ENCODE results near the gene PEAK1. TPM values are rescaled to one million over a fixed set of nuclear protein-coding genes. Genes with fewer than 3 reads are reported as not detected.
"Not testable (repeated sequence)": the region's sequence is repeated elsewhere in the genome, so short reads cannot be mapped to it uniquely, and the experiment has no call there.

The PEAK1 gene
- total RNA-seq, 1 donor from 2014 or later: 66.6 TPM

- no peak for ATAC-seq
- intact Hi-C loops (cut with DNase I): no loop called here
These were observed 137.6 kb downstream of the PEAK1 start for GRCh38 chr15:77282333-77282732.

GRCh38 chr15:77276943-77277342 lies 143.0 kb downstream of the PEAK1 start:
- ATAC-seq (no peak), DNase-seq (ENCODE audit: missing footprints) (no peak)
- intact Hi-C loops (cut with DNase I): no loop called here

More at GRCh38 chr15:77282333-77282732, 137.6 kb downstream of the PEAK1 start:
- DNase-seq (ENCODE audit: missing footprints): peak; percentile 50

GRCh38 chr15:77276096-77276495 lies 143.8 kb downstream of the PEAK1 start:
- ATAC-seq (no peak), DNase-seq (ENCODE audit: missing footprints) (no peak)
- intact Hi-C loops (cut with DNase I): no loop called here

- DNase-seq (ENCODE audit: missing footprints); ATAC-seq; intact Hi-C loops (cut with DNase I): not testable (repeated sequence)
These were observed 146.8 kb downstream of the PEAK1 start for GRCh38 chr15:77273136-77273535.

GRCh38 chr15:77266708-77267386 lies 153.1 kb downstream of the PEAK1 start:
- intact Hi-C loops (cut with DNase I): no loop called here
- DNase-seq (ENCODE audit: missing footprints): no peak
- no peak for ATAC-seq

- DNase-seq (ENCODE audit: missing footprints) (no peak), ATAC-seq (no peak)
- intact Hi-C loops (cut with DNase I): no loop called here
These were observed 164.5 kb downstream of the PEAK1 start for GRCh38 chr15:77255385-77255784.

GRCh38 chr15:77251662-77252061 lies 168.2 kb downstream of the PEAK1 start:
- intact Hi-C loops (cut with DNase I): no loop called here
- DNase-seq (ENCODE audit: missing footprints) (no peak), ATAC-seq (no peak)

- intact Hi-C loops (cut with DNase I): no loop called here
- no peak for ATAC-seq
- DNase-seq (ENCODE audit: missing footprints): no peak
These were observed 172.8 kb downstream of the PEAK1 start for GRCh38 chr15:77247116-77247515.

- no peak for DNase-seq (ENCODE audit: missing footprints)
- intact Hi-C loops (cut with DNase I): no loop called here
- ATAC-seq: no peak
These were observed 176.0 kb downstream of the PEAK1 start for GRCh38 chr15:77243716-77244401.

GRCh38 chr15:77243135-77243534 lies 176.8 kb downstream of the PEAK1 start:
- no peak for DNase-seq (ENCODE audit: missing footprints)
- intact Hi-C loops (cut with DNase I): no loop called here
- ATAC-seq: no peak

GRCh38 chr15:77239882-77240608 lies 179.9 kb downstream of the PEAK1 start:
- intact Hi-C loops (cut with DNase I): no loop called here
- ATAC-seq: no peak
- no peak for DNase-seq (ENCODE audit: missing footprints)

- intact Hi-C loops (cut with DNase I): no loop called here
- DNase-seq (ENCODE audit: missing footprints): no peak
These were observed 184.3 kb downstream of the PEAK1 start for GRCh38 chr15:77235566-77235965.

GRCh38 chr15:77228828-77229227 lies 191.1 kb downstream of the PEAK1 start:
- no peak for ATAC-seq
- DNase-seq (ENCODE audit: missing footprints): no peak
- intact Hi-C loops (cut with DNase I): no loop called here

More at GRCh38 chr15:77235566-77235965, 184.3 kb downstream of the PEAK1 start:
- ATAC-seq: no peak

GRCh38 chr15:77226652-77227051 lies 193.3 kb downstream of the PEAK1 start:
- intact Hi-C loops (cut with DNase I): no loop called here
- no peak for ATAC-seq
- DNase-seq (ENCODE audit: missing footprints): no peak

- ATAC-seq (no peak), DNase-seq (ENCODE audit: missing footprints) (no peak)
- intact Hi-C loops (cut with DNase I): no loop called here
These were observed 194.3 kb downstream of the PEAK1 start for GRCh38 chr15:77225646-77226045.

GRCh38 chr15:77225088-77225487 lies 194.8 kb downstream of the PEAK1 start:
- intact Hi-C loops (cut with DNase I): no loop called here
- ATAC-seq (no peak), DNase-seq (ENCODE audit: missing footprints) (no peak)

GRCh38 chr15:77224352-77224751 lies 195.6 kb downstream of the PEAK1 start:
- intact Hi-C loops (cut with DNase I): no loop called here
- ATAC-seq (no peak), DNase-seq (ENCODE audit: missing footprints) (no peak)

- intact Hi-C loops (cut with DNase I): no loop called here
- no peak for ATAC-seq
- DNase-seq (ENCODE audit: missing footprints): no peak
These were observed 198.2 kb downstream of the PEAK1 start for GRCh38 chr15:77221708-77222107.

- intact Hi-C loops (cut with DNase I): no loop called here
- DNase-seq (ENCODE audit: missing footprints) (no peak), ATAC-seq (no peak)
These were observed 198.7 kb downstream of the PEAK1 start for GRCh38 chr15:77221174-77221573.

- no peak for DNase-seq (ENCODE audit: missing footprints)
- intact Hi-C loops (cut with DNase I): no loop called here
- ATAC-seq: no peak
These were observed 200.1 kb downstream of the PEAK1 start for GRCh38 chr15:77219841-77220240.
